Muscle layer of colon (tissue), 2 donors: ENCODE results near the gene TNNI2.

ENCODE experiments used
- H3K27ac ChIP-seq: one replicate; pipeline ENCODE4 v1.7.0; 2013; ENCODE audit warnings: low read depth, mild to moderate bottlenecking, low read length, moderate library complexity
- H3K27me3 ChIP-seq, 2 donors: one replicate each; pipeline ENCODE4 v1.7.0; 2013; ENCODE audit warnings: low read length in 2 of 2, mild to moderate bottlenecking in 2 of 2; ENCODE audit not compliant: insufficient read depth in 2 of 2, control insufficient read depth in 1 of 2
- H3K36me3 ChIP-seq: one replicate; pipeline ENCODE4 v1.7.0; 2013; ENCODE audit warnings: mild to moderate bottlenecking, low read length; ENCODE audit not compliant: insufficient read depth
- H3K4me1 ChIP-seq: one replicate; pipeline ENCODE4 v1.7.0; 2013; ENCODE audit warnings: mild to moderate bottlenecking, low read length; ENCODE audit not compliant: insufficient read depth
- H3K4me3 ChIP-seq, 2 donors: one replicate each; pipeline ENCODE4 v1.7.0; 2013; ENCODE audit warnings: low read length in 2 of 2, low read depth in 1 of 2, mild to moderate bottlenecking in 1 of 2, moderate library complexity in 1 of 2
- H3K9ac ChIP-seq: one replicate; pipeline ENCODE4 v1.7.0; 2013; ENCODE audit warnings: low read length
- H3K9me3 ChIP-seq: one replicate; pipeline ENCODE4 v1.7.0; 2013; ENCODE audit warnings: mild to moderate bottlenecking, low read length
- donor health status: abdominal sarcoma.
- donor health status: Adenocarcinoma of cecum.

TNNI2 gene

DNA sequence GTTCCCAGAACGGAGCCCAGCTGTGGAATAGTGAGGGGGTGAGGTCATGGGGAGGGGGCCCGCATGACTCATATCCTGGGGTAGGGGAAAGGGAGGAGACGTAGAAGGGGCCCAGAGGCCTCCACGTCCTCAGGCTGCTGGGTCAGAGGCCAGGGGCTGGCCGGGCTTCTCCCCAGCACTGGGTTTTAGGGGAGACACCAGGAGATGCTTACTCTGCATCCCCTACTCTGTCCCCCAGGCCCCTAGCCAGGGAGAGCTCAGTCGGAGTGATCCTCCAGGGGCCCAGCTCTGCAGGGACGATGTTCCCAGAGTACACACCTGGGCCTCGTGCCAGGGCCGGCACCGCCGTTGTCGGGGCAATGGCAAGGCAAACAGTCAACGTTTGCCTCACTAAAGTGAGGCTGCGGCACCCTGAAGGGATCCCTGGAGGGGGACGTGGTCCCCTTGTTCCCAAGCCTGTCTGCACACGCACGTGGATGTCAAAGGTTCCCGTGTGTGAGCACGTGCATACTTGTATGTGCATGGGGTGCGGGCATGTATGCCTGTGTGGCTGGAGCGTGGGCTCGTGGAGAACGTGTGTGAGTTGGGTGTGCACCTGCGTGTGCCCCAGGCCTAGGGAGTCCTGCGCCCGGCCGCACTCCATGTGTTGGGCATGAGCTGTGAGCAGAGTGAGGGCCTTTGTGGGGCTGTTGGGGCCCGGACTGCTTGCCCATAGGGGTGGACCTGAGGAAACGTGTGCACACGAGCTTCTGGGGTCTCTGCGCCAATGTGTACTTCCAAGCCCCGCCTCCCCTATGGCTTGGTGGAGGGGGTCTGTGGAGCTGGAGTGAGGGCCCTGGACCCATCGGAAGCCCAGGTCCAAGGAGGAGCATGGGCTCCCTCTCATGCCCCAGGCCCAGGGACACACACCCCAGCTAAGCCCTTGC lies 38.7 kb downstream of the TNNI2 start:
- H3K36me3 ChIP-seq = no peaks in the 10 kb centered on the region
- no peak overlapping the region for H3K9ac ChIP-seq
- H3K27me3 ChIP-seq = no peaks in the 10 kb centered on the region
- H3K4me1 ChIP-seq = peaks cover 26% of the 10 kb centered on the region
- no peaks in the 10 kb centered on the region for H3K9me3 ChIP-seq
- H3K4me3 ChIP-seq = no peak overlapping the region
- peak overlapping the region; percentile 66 for H3K27ac ChIP-seq

DNA sequence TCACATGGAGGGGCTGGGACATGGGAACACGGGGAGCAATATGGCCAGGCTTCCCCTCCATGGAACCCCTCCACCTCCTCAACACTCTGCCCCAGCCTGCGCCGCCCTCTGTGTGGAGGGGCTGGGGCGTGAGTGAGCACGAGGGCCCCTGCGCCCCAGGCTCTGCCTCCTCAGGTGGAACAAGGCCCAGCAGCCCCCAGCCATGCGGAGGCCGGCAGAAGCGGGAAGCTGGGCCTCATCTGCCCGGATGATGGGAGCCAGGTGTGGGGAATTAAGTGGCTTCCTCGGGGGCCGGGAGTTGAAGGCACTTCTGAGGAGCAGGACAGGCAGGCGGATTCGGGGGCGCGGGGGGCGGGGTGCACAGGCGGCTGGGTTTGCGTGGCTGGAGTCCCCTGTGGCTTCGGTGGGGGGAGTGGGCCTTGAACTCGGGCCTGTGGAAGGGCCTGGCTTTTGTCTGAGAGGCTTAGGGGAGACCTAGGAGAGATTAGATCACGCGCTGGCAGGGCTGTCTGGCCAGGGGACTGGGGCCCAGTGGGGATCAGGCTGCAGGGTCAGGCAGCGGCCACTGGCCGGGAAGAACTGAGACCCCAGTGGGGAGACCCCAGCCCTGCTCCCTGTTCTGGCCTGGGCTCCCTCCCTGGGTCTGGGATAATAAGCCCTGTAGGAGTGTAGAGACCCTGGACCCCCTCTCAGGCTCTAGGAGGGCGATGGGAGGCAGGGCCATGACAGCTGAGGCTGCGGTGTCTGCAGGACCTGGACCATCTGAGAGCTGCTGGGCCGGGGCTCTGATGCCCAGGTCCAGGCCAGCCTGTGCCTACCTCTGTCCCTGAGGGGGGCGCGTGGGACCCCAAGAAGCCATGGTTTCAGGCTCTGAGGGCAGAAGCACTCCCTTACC lies 39.6 kb downstream of the TNNI2 start:
- Histone ChIP-seq H3K27me3 (no peaks in the 10 kb centered on the region), H3K36me3 (no peaks in the 10 kb centered on the region), H3K4me1 (peaks cover 26% of the 10 kb centered on the region), H3K9ac (no peak overlapping the region), H3K9me3 (no peaks in the 10 kb centered on the region), H3K27ac (peak overlapping the region; percentile 63), H3K4me3 (no peak overlapping the region)

DNA sequence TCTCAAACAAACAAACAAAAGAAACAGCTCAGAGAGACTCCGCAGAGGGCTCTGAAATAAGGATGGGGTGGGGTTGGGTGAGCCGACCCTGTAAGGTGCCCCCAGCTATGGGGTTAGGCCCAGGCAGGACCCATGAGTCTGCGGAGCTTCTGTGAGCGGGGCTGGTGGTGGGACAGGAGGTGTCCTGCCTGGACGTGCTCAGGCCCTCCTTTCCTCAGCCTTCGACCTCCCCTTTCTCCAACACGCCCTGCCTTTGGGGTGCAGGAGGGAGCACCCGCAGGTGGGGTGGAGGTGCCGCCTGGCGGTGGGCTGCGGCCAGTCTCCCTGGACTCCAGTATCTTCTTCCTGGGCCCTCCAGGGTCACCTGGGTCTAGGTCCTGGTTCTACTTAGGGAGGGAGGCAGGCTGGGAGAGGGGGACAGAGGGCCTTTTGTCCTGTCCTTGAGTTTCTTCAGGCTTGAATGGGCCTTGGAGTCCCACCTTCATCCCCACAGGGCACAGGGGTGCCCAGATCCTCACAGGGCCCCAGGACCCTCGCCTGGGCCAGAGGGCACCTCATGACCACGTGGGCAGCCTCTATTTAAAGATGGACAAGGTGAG lies 40.7 kb downstream of the TNNI2 start:
- Histone ChIP-seq H3K4me1 (peaks cover 26% of the 10 kb centered on the region), H3K36me3 (peaks cover 1% of the 10 kb centered on the region), H3K4me3 (no peak overlapping the region), H3K9ac (no peak overlapping the region), H3K9me3 (no peaks in the 10 kb centered on the region), H3K27me3 (no peaks in the 10 kb centered on the region), H3K27ac (no peak overlapping the region)

DNA sequence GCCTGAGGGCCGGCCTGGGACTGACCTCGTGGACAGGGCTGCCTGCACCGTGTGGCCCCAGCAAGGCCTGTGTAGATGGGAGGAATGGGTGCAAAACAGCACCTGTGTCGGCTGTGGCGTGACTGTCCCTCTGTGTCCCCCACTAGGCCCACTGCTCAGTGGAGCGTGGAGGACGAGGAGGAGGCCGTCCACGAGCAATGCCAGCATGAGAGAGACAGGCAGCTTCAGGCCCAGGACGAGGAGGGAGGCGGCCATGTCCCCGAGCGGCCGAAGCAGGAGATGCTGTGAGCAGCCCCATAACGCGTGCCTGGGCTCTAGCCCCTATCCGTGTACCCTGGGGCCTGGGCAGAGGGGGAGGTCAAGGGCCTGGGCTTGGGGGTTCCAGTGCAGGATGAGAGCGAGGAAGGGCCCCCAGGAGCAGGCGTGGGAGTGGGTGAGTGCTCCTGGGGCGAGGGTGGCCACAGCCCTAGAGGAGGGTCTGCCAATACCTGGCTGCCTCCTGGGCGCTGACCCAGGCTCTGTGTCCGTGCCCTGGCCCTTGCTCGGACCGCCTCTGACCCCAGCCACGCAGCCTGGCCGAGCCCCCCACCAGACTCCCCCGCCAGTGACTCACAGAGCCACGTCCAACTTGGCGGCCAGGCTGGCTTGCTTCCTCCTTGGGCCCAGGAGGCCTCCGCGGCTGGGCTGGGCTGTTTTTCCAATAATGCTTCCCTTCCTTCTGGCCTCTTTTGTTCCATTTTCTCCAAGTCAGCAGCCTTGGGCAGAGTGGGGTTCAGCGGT lies 41.4 kb downstream of the TNNI2 start:
- H3K4me1 ChIP-seq = peaks cover 26% of the 10 kb centered on the region
- no peak overlapping the region for H3K9ac ChIP-seq
- H3K9me3 ChIP-seq = no peaks in the 10 kb centered on the region
- peaks cover 5% of the 10 kb centered on the region for H3K36me3 ChIP-seq
- no peak overlapping the region for H3K4me3 ChIP-seq
- H3K27me3 ChIP-seq = no peaks in the 10 kb centered on the region
- H3K27ac ChIP-seq = peak overlapping the region; percentile 49

DNA sequence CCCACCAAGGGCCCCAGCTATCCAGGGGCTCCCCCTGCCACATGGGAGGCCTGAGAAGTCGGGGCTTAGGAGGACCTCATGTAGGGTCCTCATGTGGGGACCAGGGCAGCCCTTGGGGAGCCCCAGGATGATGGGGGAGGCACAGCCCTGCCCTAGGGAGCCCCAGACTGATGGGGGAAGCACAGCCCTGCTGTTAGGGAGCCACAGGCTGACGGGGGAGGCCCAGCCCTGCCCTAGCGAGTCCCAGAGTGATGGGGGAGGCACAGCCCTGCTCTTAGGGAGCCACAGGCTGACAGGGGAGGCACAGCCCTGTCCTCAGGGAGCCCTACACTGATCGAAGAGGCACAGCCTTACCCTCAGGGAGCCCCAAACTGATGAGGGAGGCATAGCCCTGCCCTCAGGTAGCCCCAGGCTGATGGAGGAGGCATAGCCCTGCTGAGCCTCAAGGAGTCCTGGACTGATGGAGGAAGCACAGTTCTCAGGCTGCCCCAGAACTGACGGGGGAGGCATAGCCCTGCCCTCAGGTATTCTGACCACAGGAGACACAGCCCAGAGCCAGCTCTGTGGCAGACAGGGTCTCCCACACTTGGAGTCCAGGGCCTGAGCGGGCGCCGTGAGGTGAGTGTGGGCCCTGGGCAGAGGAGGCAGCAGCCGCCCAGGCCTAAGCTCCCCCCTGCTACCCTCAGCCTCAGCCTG lies 42.1 kb downstream of the TNNI2 start:
- Histone ChIP-seq H3K36me3 (peaks cover 5% of the 10 kb centered on the region), H3K9me3 (no peaks in the 10 kb centered on the region), H3K4me3 (no peak overlapping the region), H3K9ac (no peak overlapping the region), H3K27ac (peak overlapping the region; percentile 49), H3K4me1 (peaks cover 26% of the 10 kb centered on the region), H3K27me3 (no peaks in the 10 kb centered on the region)

DNA sequence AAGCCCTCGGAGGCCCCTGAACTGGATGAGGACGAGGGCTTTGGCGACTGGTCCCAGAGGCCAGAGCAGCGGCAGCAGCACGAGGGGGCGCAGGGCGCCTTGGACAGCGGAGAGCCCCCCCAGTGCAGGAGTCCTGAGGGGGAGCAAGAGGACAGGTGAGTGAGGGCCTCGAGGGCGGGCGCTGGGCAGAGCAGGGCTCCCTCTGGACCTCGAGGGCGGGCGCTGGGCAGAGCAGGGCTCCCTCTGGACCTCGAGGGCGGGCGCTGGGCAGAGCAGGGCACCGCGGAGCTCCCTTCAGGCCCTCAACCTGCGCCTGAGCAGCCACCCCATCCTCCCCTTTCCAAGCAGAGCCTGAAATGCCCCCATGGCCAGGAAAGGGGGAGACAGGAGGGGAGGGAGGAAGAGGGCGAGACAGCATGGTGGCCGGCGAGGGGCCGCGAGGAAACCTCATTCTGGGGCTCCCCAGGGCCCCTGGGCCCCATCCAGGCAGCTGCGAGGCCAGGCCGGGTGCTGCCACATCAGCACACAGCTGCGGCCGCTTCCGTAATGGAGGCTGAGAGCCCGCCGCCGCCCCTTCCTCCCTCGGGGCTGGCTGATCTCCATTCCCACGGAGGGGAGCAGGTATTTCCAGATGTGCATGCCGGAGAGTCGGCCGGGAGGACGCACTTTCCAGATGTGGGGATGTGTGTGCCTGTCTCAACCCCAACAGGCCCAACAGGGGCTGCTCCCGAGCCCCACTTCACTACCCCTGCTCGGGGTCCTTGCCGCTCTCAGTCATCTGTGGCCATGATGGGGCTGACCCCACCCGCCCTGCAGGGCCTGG lies 42.9 kb downstream of the TNNI2 start:
- no peak overlapping the region for H3K4me3 ChIP-seq
- peaks cover 5% of the 10 kb centered on the region for H3K36me3 ChIP-seq
- no peaks in the 10 kb centered on the region for H3K9me3 ChIP-seq
- H3K9ac ChIP-seq = no peak overlapping the region
- no peaks in the 10 kb centered on the region for H3K27me3 ChIP-seq
- H3K4me1 ChIP-seq = peaks cover 22% of the 10 kb centered on the region
- H3K27ac ChIP-seq = peak overlapping the region; percentile 49

DNA sequence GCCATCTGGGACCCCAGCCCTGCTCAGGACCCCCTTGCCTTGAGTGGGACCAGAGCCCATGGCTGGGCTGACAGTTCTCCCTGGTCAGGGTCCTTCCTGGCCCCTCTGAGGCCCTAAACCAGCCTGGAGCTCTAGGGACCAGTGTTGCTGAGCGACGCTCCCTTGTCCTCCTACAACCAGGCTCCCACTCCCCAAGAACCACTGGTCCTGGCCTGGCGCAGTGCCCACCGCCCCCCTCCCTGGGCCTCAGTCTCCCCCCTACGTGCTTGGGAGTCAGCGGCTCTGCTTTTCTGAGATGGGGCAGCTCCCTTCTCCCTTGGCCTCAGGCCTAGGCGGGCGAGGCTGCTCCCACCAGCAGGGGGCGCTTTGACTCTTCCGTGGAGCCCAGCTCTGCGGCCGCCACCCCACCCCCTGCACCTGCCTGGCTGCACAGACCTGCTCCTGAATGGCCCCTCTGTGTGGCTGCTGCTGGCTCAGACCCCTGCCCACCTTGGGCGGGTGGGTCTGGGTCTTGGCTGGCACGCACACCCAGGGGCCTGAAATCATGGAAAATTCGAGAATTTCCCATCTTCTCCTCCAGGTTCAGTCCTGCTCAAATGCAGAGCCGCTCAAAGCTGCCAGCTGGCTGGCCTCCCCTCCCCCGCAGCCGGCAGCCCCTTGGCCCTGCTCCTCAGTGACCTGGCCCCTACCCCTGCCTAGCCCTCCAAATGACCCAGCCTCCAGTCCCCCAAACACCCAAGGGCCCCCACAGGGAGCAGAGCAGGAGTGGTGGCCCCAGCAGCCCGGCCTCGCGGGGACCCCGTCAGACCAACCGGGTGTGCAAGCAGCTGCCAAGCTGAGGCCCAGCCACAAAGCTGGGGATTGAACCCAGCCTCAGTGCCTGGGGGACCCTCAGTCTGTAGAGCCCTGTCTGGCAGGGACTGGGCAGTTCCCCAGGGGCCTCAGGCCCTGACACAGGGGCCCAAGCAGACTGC lies 43.8 kb downstream of the TNNI2 start:
- H3K27ac ChIP-seq = no peak overlapping the region
- no peaks in the 10 kb centered on the region for H3K27me3 ChIP-seq
- no peak overlapping the region for H3K9ac ChIP-seq
- peaks cover 5% of the 10 kb centered on the region for H3K36me3 ChIP-seq
- no peaks in the 10 kb centered on the region for H3K9me3 ChIP-seq
- H3K4me1 ChIP-seq = peaks cover 14% of the 10 kb centered on the region
- H3K4me3 ChIP-seq = no peak overlapping the region

DNA sequence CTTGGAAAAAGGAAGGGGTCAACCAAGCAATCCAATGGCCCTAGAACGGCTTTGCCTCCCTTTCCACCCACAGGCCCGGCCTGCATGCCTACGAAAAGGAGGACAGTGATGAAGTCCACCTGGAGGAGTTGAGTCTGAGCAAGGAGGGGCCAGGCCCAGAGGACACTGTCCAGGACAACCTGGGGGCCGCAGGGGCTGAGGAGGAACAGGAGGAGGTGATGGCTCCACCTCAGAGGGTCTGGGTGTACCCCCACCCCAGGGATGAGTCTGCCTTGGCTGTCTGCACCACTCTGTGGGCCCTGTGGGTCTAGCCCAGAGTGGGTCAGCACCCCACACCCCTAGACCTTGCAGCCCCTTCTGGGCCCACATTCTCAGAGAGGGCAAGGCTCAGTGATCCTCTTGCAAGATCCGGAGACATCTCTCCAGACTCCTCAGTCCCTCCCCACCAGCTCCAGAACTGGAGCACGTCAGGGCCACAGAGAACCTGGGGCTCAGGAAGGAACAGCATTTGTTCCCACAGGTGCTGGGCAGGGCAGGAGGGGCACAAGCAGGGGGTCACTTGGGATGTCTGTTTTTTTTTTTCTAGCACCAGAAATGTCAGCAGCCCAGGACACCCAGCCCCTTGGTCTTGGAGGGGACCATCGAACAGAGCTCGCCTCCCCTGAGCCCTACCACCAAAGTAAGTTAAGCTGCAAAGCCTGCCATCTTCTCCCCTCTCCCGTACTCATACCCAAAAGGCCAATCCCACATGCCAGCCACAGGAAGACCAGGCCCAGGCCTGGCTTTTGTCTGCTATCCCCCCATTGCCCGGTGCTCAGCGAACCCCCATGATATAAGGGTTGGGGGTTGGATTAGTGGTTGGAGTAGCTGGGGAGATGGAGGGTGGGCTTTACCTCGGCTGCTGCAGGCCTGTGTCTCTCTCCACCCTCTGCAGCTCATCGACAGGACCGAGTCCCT lies 44.8 kb downstream of the TNNI2 start:
- no peak overlapping the region for H3K9ac ChIP-seq
- no peak overlapping the region for H3K27ac ChIP-seq
- peaks cover 7% of the 10 kb centered on the region for H3K4me1 ChIP-seq

More for the DNA sequence above, 44.8 kb downstream of the TNNI2 start:
- Histone ChIP-seq H3K9me3 (no peaks in the 10 kb centered on the region), H3K36me3 (peaks cover 5% of the 10 kb centered on the region), H3K4me3 (no peak overlapping the region), H3K27me3 (no peaks in the 10 kb centered on the region)
